Measurements from ENCODE around the gene THAP10.
A peak's percentile ranks its signal among the peaks of the same experiment; 100 is the strongest.

THAP10 gene

GRCh38 chr15:70923311-70924080, 31.3 kb upstream of the THAP10 start:
- TF ChIP-seq CTCF (IDR thresholded peaks at IDR 0.05; ENCODE audit: extremely low read depth, missing control alignments) = no peak
- DNase-seq (ENCODE audit: low spot score) = no peak

GRCh38 chr15:70922119-70922518, 29.9 kb upstream of the THAP10 start:
- TF ChIP-seq CTCF (IDR thresholded peaks at IDR 0.05; ENCODE audit: extremely low read depth, missing control alignments) = no peak
- DNase-seq (ENCODE audit: low spot score) = no peak

- no peak for TF ChIP-seq CTCF (IDR thresholded peaks at IDR 0.05; ENCODE audit: extremely low read depth, missing control alignments)
- DNase-seq (ENCODE audit: low spot score) = peak; percentile 19
Observed at GRCh38 chr15:70920981-70921696, 28.9 kb upstream of the THAP10 start.

GRCh38 chr15:70917955-70918354, 25.7 kb upstream of the THAP10 start:
- no peak for DNase-seq (ENCODE audit: low spot score)
- TF ChIP-seq CTCF (IDR thresholded peaks at IDR 0.05; ENCODE audit: extremely low read depth, missing control alignments) = no peak

- DNase-seq (ENCODE audit: low spot score) = no peak
Observed at GRCh38 chr15:70916531-70916930, 24.3 kb upstream of the THAP10 start.

GRCh38 chr15:70912187-70912586, 20.0 kb upstream of the THAP10 start:
- no peak for TF ChIP-seq CTCF (IDR thresholded peaks at IDR 0.05; ENCODE audit: extremely low read depth, missing control alignments)
- no peak for DNase-seq (ENCODE audit: low spot score)

More at GRCh38 chr15:70916531-70916930, 24.3 kb upstream of the THAP10 start:
- TF ChIP-seq CTCF (IDR thresholded peaks at IDR 0.05; ENCODE audit: extremely low read depth, missing control alignments) = no peak

GRCh38 chr15:70910958-70911357, 18.7 kb upstream of the THAP10 start:
- TF ChIP-seq CTCF (IDR thresholded peaks at IDR 0.05; ENCODE audit: extremely low read depth, missing control alignments) = no peak
- DNase-seq (ENCODE audit: low spot score) = no peak

Data from GM20000 (cell line).